CD4-positive, alpha-beta T cell treated with Interferon alpha-2 for 1 hour (primary cell): ENCODE data around the gene G2E3.
"Not testable (repeated sequence)": the region's sequence is repeated elsewhere in the genome, so short reads cannot be mapped to it uniquely, and the experiment has no call there.

Source experiments
- DNase-seq, 2 donors: peaks; one replicate each; pipeline ENCODE4 v3.0.0-alpha.2; 2020 to 2022

The G2E3 gene, protein sequence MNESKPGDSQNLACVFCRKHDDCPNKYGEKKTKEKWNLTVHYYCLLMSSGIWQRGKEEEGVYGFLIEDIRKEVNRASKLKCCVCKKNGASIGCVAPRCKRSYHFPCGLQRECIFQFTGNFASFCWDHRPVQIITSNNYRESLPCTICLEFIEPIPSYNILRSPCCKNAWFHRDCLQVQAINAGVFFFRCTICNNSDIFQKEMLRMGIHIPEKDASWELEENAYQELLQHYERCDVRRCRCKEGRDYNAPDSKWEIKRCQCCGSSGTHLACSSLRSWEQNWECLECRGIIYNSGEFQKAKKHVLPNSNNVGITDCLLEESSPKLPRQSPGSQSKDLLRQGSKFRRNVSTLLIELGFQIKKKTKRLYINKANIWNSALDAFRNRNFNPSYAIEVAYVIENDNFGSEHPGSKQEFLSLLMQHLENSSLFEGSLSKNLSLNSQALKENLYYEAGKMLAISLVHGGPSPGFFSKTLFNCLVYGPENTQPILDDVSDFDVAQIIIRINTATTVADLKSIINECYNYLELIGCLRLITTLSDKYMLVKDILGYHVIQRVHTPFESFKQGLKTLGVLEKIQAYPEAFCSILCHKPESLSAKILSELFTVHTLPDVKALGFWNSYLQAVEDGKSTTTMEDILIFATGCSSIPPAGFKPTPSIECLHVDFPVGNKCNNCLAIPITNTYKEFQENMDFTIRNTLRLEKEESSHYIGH

DNA sequence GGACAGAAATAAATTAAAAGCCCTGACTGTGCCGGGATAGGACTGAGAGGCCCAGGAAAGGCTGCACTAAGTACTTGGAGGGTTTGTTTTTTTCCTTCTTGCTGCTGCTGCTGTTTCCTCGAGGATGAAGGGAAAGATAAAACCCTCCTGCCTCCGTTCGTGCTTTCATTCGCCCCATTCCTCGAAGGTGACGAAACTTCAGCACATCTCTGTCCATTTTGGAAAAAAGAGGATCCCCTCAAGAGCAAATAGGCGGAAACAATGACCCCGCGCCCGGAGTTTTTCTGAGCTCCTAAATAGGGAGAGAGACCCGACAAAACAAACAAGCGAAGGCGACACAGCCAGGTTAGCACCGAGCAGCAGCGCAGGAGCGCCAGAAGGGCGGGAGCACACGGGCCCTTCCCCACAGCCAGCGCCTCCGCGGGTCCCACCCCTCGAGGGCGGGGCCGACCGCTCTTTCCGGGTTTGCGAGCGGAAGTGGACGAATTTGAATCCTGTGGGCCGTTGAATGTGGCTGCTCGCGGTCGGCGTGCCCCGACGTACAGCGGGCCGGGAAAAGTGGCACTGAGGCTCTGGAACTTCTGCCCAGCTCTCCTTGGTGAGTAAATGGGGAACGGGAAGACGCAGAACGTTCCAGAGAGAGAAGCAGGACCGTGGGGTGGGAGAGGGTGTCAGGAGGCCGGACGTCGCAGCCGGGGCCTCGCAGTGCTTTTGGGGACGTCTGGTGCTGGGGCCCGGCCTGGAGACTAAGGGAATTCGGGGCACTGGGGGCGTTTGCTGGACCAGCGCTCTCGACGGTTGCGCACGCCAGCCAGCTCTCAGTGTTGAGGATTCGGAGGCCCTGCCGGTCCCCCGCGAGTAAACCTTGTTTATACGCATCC is at the start of gene G2E3:
Gene G2E3 (plus strand): TSS at position 484 of the 881 bp plus-strand sequence. CDS start 21,922 bp downstream, outside the sequence.
- peak; percentile 83 to 88 for DNase-seq

DNA sequence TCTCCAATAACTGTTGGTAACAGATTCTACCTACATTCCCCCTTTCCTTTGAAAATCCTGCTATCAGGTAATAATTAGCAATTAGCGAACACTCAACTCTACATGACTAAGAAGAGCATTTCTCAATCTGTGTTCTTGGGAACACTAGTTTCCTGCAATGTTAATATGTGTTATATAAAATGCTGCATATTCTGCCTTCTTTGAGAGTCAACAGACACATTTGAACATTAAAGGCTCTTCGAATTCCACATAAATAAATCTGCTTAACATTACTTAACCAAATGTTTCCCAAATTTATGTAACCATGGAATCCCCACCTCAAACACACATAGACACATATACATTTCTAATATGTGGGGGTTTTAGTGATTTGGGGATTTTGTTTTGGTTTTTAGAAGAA is 41.2 kb upstream of the G2E3 start:
- no peak for DNase-seq

DNA sequence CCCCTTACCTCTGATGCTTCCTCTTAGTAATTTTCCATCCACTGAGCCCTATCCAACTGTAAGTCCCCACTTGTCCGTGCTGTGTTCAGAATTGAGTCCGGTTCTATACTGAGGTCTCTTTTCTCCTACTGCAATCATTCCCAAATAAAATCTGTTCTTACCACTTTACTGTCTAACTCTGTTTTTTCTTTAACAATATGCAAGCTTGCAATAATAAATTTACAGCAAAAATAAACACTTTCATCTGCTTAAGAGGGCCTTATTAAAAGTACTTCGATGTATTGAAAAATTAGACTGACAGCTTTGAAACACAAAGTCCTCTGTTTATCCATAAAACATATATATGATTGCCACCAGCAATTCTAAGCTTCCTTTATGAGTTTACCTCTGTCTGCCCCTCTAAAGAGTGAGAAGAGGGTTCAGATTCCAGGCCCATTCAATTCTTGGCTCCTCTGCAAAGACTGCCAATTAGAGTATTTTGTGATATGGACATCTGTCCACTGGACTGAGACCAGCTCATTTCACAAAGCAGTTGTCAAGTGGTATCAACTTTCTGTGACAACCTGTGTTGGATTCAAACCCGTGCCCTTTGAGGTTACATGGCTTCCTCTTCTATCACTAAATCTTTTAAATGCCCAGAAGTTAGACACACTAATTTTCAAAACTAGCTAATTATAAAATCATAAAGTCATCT is 39.9 kb upstream of the G2E3 start:
- no peak for DNase-seq

DNA sequence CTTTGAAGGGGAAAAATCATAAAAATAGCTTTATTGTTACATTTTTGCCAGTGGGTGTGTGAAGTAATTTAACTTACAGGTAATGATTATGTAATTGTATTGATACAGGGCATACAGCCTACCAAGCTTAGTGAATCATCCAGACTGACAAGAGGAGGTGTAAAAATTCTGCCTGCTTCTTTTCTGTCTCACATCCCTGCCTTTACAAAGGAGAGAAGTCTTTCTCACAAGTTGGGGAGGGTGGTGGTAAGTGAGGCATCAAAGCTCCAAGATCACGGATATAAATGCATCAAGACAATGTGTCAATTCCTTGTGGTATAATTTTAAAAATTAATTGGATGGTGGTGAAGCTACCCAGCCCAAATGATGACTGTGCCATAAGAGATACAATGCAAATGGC is 39.0 kb upstream of the G2E3 start:
- DNase-seq, result no peak

DNA sequence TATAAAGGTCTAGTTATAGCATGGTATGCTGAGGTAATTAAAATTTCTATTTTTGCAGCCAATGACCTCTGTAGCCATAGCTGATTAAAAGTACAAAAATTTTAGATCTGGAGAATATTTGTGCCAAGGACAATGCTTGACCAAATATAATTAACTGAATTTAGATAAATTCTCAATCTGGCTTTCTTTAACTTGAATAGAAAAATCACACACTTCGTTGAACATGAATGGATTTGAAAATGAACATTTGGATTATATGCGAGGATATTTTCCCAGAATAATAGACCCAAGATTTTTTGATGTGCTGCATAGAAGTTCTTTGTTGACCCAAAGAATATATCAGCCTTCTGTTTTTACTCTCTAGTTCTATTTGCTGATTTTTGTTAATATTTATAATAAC is 38.4 kb upstream of the G2E3 start:
- no peak for DNase-seq

DNA sequence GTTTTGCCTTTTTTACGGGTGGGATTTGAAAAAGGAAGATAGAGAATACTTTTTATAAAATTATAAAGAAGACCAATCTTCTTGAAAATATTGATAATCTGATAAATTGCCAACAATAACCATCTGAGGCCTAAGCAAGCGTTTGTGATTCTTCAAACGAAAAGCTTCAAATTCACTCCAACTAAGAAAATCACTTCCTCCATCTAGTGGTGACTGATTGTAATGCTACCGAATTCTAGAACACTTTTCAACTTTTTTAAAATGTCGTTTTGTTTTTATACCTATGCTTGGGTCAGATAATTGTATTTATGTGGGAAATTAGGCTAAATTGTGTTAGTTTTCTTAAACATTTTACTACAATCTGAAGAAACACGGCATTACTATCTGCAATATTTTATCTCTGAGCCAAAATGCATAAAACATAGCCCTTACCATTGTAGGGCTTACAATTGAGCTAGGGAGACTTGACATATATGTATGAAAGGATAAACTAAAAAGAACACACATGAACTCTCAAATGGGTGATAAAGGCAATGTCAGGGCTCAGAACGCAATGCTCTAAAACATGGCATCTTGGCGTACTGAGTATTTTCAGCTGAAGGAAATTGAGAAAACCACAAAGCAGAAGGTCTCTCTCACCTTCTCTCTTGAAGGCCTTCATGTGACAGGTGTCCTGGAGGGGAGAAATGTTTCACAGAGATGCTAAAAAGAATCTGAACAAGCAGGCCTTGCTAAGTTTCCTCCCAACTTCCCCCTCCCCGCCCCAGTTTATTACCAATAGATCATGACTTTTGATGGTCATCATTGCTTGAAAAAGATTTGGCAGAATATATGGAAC is 36.8 kb upstream of the G2E3 start:
- DNase-seq, result peak in 1 of 2 donors; percentile 58

DNA sequence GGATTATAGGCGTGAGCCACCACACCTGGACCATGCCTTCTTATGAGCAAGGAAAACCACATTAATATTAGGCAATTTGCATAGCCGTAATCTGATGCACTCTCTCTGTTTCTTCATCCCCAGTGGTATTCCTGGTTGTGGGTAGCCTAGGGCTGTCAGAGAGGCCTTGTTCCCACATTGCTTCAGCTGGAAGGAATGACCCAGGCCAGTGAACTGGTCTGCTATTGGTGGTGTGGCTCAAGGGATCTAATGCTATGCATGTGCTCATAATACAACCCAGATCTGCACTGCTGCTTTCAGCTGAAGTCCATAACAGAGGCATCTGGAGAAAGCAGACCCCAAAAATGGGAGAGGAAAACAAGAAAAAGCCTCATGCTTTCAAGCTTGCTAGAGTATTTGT is 33.1 kb upstream of the G2E3 start:
- no peak for DNase-seq

DNA sequence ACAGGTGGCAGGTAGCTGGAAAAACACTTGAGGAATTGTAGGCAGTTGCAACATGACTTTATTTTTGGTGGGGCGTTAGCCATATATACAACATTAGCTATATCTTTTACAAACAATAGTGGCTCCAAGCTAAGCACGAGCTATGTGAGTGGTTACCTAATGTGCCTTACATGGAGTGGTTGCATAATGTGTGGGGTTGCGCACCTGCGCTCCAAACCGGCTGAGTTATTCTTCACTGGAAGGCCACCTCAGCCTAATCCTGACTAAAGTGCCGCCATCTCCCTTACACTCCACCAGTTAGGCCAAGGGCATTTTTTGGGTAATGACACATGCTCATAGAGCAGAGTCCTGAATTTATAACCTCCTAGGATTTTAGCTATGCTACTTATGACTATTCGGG is 31.8 kb upstream of the G2E3 start:
- DNase-seq, result no peak

DNA sequence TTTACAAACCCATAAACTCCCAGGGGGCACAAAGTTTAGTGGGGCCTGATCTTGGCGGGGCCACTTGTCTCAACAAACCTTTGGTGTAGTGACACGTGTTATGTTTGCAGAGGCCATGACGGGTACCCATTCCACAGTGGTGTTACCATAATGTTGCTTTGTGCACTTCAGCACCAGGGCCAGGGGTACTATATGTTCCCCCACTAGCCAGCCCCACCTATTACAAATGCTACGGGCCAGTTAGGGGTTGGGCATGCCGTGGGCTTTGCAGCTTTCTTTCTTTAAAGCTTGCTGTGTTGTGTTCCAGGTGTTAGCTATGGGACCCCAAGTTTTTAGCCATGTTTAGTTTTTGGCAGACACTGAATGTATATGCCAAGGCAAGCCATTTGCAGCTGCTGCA is 30.8 kb upstream of the G2E3 start:
- no peak for DNase-seq

DNA sequence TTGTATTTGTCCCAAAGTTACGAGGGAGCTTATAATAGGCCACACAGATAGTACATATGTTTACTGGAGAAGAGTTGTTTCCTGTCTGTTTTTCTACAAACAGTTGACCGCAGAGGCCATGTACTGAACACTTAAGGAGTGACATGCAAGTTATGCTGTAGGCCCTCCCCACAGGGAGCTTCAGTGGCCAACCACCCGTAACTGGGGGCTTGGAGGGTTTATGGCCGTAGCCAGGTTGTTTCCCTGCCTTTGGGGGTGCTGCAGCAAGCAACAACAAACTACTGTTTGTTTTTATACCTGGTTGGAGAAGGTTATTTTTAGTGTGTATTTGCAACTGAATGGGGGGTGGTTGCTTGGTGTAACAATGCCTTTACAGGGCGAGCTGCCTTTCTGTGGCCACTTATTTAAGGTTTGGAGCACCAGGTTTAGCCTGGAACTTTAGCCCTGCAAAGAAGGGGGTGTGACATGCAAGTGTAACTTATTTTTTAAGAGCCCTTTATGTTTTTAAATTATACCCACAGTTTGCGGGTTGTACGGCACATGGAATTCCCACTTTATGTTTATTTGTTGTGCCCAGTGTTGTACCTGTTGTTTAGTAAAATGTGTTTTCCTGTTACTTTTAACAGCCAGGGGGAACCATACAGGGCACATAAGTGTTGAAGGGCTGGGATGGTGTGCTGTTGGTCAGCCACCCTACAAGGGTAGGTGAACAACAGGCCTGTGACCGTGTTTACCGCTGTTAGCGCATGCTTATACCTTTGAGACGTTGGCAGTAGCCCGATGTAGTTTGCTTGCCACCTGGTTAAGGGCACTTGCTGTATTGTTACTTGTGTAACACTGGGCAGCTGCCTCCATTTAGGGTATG is 29.9 kb upstream of the G2E3 start:
- no peak for DNase-seq

DNA sequence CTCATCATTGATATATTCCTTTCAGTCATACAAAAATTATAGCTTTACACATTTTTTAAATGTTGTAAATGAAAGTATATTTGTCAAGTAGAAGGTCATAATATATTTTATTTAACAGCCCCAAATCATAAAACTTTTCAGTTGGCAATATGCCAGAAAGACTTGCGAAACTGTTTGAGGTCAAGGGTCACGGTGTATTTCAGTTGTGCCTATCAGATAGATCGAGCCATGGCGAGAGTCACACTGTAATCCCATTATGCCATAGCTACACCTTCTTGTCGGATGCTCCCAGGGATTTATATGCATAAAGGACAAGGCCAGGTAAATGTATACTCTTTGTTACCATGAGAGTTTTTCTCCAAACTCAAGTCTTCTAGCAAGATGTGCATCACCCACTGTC is 26.7 kb upstream of the G2E3 start:
- no peak for DNase-seq

DNA sequence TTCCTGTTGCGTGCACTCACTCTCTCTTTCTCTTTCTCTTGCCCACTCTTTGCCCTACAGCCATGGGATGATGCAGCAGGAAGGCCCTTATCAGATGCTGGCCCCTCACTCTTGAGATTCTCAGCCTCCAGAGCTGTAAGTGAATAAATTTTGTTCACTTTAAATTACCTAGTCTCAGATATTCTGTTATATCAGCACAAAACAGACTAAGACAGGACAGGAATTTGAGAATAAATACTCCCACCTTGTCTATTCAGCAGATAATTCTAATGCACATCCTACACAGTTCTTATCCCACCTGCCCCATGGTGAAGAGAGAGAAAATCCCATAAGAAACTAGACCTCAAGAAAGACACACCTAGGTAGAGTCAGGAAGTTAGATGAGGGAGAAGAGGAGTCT is 25.8 kb upstream of the G2E3 start:
- DNase-seq, result no peak

DNA sequence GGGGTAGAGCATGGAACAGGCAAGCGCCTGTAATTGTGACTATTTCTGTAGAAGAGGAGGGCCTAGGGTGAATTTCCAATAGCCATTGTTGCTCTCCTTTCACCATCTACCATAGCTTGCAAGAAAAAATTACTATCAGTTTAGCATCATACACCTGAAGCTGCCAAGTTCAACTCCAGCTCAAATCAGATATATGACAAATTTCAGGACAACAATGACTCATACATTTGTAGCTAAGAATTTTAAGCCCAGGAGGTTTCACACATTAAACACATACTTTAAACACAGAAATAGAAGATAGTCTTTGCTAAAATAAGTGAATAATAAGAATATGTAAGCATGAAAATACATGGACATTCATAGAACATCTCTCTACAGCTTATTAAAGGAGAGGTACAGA is 17.6 kb upstream of the G2E3 start:
- no peak for DNase-seq

DNA sequence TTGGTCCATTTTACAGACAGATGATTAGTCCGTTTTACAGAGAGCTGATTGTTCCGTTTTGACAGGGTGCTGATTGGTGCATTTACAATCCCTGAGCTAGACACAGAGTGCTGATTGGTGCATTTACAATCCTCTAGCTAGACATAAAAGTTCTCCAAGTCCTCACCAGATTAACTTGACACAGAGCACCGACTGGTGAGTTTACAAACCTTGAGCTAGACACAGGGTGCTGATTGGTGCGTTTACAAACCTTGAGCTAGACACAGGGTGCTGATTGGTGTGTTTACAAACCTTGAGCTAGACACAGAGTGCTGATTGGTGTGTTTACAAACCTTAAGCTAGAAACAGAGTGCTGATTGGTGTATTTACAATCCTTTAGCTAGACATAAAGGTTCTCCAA is 12.2 kb upstream of the G2E3 start:
- DNase-seq, result not testable (repeated sequence)

DNA sequence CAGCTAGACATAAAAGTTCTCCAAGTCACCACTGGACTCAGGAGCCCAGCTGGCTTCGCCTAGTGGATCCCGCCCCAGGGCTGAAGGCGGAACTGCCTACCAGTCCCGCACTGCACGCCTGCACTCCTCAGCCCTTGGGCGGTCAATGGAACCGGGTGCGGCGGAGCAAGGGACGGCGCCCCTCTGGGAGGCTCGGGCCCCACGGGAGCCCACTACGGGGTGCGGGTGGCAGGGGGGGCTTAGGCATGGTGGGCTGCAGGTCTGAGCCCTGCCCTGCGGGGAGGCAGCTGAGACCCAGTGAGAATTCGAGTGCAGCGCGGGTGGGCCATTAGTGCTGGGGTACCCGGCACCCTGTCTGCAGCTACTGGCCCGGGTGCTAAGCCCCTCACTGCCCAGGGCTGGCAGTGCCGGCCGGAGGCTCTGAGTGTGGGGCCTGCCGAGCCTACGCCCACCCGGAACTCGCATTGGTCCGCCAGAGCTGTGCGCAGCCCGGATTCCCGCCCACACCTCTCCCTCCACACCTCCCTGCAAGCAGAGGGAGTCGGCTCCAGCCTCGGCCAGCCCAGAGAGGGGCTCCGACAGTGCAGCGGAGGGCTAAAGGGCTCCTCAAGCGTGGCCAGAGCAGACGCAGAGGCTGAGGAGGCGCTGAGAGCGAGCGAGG is 11.4 kb upstream of the G2E3 start:
- no peak for DNase-seq

DNA sequence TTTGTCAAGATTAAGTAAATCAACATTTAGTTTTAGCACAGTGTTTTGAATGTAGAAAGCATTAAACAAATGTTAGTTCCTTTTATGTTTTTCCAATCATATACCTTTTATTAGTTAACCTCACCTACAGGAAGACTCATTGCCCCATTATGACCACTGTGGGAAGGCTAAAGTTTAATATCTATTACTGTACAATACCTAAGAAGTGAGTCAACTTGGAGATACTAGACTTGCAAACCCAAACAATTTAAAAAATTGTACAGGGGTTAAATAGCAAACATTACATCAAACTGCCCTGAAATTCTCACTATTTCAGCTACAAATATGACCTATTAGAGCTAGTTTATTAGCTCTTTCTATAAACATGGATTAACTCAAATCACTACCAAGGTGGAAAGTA is 8.6 kb upstream of the G2E3 start:
- DNase-seq, result no peak

DNA sequence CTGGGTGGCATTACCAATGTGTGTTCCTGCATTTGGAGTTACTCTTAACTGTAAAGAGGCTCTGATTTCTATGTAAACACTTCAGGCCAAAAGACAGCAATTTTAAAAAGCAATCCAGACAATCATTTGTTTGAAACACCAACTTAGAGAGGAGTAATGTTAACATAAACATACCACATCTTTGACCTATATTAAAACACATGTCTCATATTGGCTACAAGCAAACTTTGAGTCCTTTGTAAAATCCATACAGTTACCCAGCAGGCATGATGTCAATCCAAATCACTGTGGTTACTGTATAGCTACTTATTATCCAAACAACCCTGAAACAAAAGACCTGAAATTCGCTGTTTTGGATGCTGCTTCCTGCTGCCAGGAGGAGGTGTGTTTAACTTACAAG is 7.5 kb upstream of the G2E3 start:
- DNase-seq, result no peak

DNA sequence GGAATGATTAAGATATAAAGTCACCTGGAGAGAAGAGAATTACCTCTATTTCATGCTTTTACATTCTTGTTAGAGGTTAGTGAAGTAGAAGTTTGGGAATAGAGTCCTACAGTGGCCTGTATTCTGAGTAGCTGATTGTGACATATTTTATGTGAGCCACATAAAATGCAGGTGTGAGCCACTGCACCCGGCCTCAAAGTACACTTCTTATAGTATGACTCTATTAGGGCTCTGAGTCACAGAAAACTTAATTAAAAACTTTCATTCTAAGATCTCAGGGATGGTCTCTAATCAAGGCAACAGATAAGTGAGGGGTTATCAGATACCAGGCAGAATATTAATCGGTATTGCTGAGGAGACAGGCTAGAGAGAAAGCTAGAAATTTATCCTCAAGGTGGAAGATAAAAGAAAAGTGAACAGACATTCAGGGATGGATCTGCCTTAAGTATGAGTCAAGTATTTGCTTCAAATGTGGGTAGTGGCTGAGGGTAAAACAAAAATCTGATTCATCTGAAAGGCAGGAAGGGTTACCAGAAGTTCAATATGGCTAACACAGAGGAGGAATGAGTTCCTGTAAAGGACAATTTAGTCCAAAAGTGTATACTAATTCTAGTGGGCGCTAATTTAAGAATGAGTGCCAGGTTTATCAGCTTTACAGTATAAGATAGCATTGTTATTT is 5.5 kb upstream of the G2E3 start:
- DNase-seq, result no peak

DNA sequence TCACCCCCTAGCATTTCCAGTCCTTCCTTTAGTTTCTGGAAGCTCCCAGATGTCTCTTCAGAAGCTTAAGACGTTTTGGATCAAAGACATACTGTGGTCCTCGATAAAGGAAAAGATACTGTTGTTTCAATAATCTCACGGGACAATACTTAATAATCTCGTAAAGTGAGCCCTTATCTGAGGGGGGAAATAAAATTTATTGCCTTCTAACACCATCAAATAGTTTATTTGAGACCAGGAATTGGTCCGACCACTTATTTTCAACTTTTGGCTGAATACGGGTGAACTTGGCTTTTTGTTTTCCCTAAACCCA is 640 bp upstream of the G2E3 start:
- DNase-seq, result peak in 1 of 2 donors; percentile 4

DNA sequence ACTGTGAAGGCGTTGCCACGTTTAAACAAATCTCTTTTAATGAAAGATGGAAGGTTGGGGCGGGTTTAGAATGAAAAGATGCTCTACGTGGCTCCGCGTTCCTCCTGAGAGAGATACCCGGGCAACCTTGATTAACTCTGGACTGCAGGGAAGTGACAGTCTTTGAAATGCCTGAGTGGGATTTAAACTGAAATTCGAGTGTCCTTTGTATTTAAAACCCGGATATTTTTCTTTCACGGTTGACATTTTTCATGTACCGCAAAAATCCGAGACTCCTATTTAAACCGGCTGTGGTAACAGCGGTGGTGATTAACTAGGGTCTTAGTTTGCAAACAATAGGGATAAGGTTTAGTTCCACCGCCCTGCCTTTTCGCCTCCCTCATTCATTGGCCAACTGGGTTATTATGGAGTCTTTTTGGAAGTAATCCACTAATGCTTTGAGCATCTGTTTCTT is 707 bp downstream of the G2E3 start:
- no peak for DNase-seq
